ENCODE data around the gene DAPK1. TPM values are rescaled to one million over a fixed set of nuclear protein-coding genes. Genes with fewer than 3 reads are reported as not detected.

DAPK1 gene
- total and polyA plus RNA-seq, 2 donors (not counting 3 experiments of a cell fraction or from before 2014, with no cell fraction given) = 58.9 to 119 TPM

- H3K4me3 ChIP-seq (replicated peaks in 1 of 3; ENCODE audit: insufficient read depth in 1 of 3, low read depth in 1 of 3, low read length in 3 of 3) = no peak overlapping the region
- no peak for TF ChIP-seq CTCF (IDR thresholded peaks at IDR 0.05; ENCODE audit: extremely low read depth in 1 of 2, insufficient read depth in 1 of 2, low read depth in 1 of 2, low read length in 2 of 2)
- TF ChIP-seq JUN (IDR thresholded peaks at IDR 0.05; ENCODE audit: borderline replicate concordance, insufficient read depth, insufficient read length, low read depth) = no peak
- no peaks in the 10 kb centered on the region for H3K9me3 ChIP-seq (replicated peaks; ENCODE audit: control insufficient read depth, insufficient read depth, low read length)
- H3K27ac ChIP-seq (ENCODE audit: insufficient read depth, low read depth, low read length) = no peak overlapping the region
- H3K36me3 ChIP-seq (ENCODE audit: control insufficient read depth in 2 of 2, extremely low read depth in 1 of 2, insufficient read depth in 2 of 2, low read length in 2 of 2) = peaks cover 0 to 3% of the 10 kb centered on the region in 2 experiments
- intact Hi-C loops (cut with micrococcal nuclease) = no loop called here
- peaks cover 3% of the 10 kb centered on the region for H3K4me1 ChIP-seq (ENCODE audit: control insufficient read depth, extremely low read depth, insufficient read depth, low read length)
- H3K79me2 ChIP-seq (ENCODE audit: control insufficient read depth, insufficient read depth, low read length) = peaks cover 3% of the 10 kb centered on the region
- dilution Hi-C loops (cut with MboI; ENCODE audit: extremely low pct_ligation_motif_present, low sequenced_read_pairs) = no loop called here
- BruUV-seq (replicated peaks) = no TSS peak
- H4K20me1 ChIP-seq (replicated peaks; ENCODE audit: control insufficient read depth, extremely low read depth, insufficient read depth, low read length) = peaks cover 4% of the 10 kb centered on the region
- DNase-seq (ENCODE audit: low read depth, low spot score) (no peak), FAIRE-seq (no peak)
- H3K9me1 ChIP-seq (replicated peaks; ENCODE audit: control insufficient read depth, extremely low read depth, insufficient read depth, low read length) = no peaks in the 10 kb centered on the region
- ChIA-PET CTCF (no interaction called here), POLR2A (no interaction called here)
- no peak overlapping the region for H2AFZ ChIP-seq (ENCODE audit: low read depth, low read length)
- H3K9ac ChIP-seq (replicated peaks; ENCODE audit: extremely low read depth, insufficient read depth, low read length) = no peak overlapping the region
- no peaks in the 10 kb centered on the region for H3K27me3 ChIP-seq (ENCODE audit: control insufficient read depth in 2 of 2, insufficient read depth in 2 of 2, low read length in 2 of 2)
- no peak overlapping the region for H3K4me2 ChIP-seq (ENCODE audit: insufficient read depth, low read length)
Observed at GRCh38 chr9:87529671-87530070, 32.0 kb downstream of the DAPK1 start.

DNA sequence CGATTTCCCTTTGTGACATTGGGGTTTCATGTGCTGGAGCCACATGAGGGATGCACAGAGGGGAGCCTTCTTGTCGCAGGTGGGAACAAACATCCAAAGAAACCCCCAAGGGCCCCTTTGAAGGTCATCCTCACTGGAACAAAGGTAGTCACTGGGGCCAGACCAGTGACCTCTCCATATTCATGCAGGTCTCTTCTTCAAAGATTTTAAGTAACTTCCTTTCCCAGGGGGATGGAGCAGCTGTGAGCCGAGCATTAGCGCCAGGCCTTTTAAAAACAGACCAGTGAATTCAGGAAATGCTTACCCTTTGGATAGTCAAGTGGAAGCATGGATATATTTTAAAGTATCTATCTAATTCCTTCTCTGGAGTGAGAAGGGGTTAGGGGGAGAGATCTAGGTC lies 33.0 kb downstream of the DAPK1 start:
- Histone ChIP-seq H2AFZ (ENCODE audit: low read depth, low read length) (no peak overlapping the region), H3K4me2 (ENCODE audit: insufficient read depth, low read length) (no peak overlapping the region), H3K36me3 (ENCODE audit: control insufficient read depth in 2 of 2, extremely low read depth in 1 of 2, insufficient read depth in 2 of 2, low read length in 2 of 2) (peaks cover 0 to 3% of the 10 kb centered on the region in 2 experiments), H3K9me1 (replicated peaks; ENCODE audit: control insufficient read depth, extremely low read depth, insufficient read depth, low read length) (no peaks in the 10 kb centered on the region), H3K4me1 (ENCODE audit: control insufficient read depth, extremely low read depth, insufficient read depth, low read length) (peaks cover 3% of the 10 kb centered on the region), H4K20me1 (replicated peaks; ENCODE audit: control insufficient read depth, extremely low read depth, insufficient read depth, low read length) (peaks cover 5% of the 10 kb centered on the region), H3K9ac (replicated peaks; ENCODE audit: extremely low read depth, insufficient read depth, low read length) (no peak overlapping the region), H3K79me2 (ENCODE audit: control insufficient read depth, insufficient read depth, low read length) (peaks cover 3% of the 10 kb centered on the region), H3K27me3 (ENCODE audit: control insufficient read depth in 2 of 2, insufficient read depth in 2 of 2, low read length in 2 of 2) (no peaks in the 10 kb centered on the region), H3K27ac (ENCODE audit: insufficient read depth, low read depth, low read length) (no peak overlapping the region), H3K9me3 (replicated peaks; ENCODE audit: control insufficient read depth, insufficient read depth, low read length) (no peaks in the 10 kb centered on the region), H3K4me3 (replicated peaks in 1 of 3; ENCODE audit: insufficient read depth in 1 of 3, low read depth in 1 of 3, low read length in 3 of 3) (no peak overlapping the region)
- FAIRE-seq = no peak
- CTCF ChIA-PET = interaction anchor here (1.2 kb wide), 1 partner anchor 13 kb away, joined by 3 read pairs; no protein-coding TSS in a partner anchor
- dilution Hi-C loops (cut with MboI; ENCODE audit: extremely low pct_ligation_motif_present, low sequenced_read_pairs) (no loop called here), intact Hi-C loops (cut with micrococcal nuclease) (no loop called here)
- POLR2A ChIA-PET = no interaction called here
- no peak for DNase-seq (ENCODE audit: low read depth, low spot score)
- no peak for TF ChIP-seq POLR2A (IDR thresholded peaks at IDR 0.05; ENCODE audit: low read depth, low read length)
- TF ChIP-seq JUN (IDR thresholded peaks at IDR 0.05; ENCODE audit: borderline replicate concordance, insufficient read depth, insufficient read length, low read depth) = no peak
- TF ChIP-seq EZH2 (IDR thresholded peaks at IDR 0.05; ENCODE audit: borderline replicate concordance, low read depth, low read length, severe bottlenecking) = no peak
- TF ChIP-seq GATA2 (IDR thresholded peaks at IDR 0.05; ENCODE audit: insufficient read depth, insufficient read length, low read depth, low read length) = no peak
- BruUV-seq (replicated peaks) = no TSS peak
